Measurements from ENCODE around the gene FAM124B. TPM values are rescaled to one million over a fixed set of nuclear protein-coding genes. Genes with fewer than 3 reads are reported as not detected.

The FAM124B gene
- total RNA-seq, 1 experiment from 2014 or later = not detected

GRCh38 chr2:224347176-224348051 is 54.5 kb downstream of the FAM124B start:
- DNase-seq (ENCODE audit: low read depth) = no peak

- DNase-seq (ENCODE audit: low read depth) = no peak
Measured at GRCh38 chr2:224345492-224345891, 56.4 kb downstream of the FAM124B start.

DNA sequence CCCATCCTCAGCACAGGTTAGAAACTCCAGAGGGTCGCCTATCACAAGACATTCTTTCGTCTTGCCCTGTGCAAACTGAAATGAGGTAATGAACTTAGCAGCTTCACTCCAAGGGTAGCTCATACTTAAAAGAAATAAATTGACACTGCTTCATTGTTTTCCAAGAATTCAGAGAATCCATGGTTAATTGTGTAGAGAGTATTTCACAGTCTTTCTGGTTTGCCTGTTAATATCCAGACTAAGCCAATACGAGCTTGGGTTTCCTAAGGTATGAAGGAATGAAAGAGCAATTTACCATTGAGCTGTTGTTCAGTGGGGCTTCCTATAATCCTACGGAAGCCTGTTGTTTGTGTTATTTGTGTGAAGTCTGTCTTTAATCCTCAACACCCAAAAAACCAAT is 58.7 kb downstream of the FAM124B start:
- no peak for DNase-seq (ENCODE audit: low read depth)

DNA sequence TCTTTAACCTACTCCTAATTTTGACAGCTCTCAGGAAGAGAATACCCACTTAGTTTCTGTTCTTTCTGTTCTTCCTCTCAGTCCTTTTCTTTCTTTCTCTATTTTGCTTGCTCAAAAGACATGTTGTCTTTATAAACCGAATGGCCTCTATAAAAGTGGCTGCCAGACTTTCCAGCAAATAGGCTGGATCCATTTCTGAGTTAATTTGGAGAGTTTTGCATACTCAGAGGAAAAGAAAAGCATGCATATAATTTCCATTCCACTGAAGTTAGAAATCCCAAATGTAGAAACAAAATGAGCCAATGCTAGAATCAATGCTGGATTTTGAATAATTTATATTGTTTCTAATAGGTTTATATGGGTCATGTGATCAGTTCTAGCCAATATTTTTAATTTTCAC is 65.9 kb downstream of the FAM124B start:
- DNase-seq (ENCODE audit: low read depth) = no peak

DNA sequence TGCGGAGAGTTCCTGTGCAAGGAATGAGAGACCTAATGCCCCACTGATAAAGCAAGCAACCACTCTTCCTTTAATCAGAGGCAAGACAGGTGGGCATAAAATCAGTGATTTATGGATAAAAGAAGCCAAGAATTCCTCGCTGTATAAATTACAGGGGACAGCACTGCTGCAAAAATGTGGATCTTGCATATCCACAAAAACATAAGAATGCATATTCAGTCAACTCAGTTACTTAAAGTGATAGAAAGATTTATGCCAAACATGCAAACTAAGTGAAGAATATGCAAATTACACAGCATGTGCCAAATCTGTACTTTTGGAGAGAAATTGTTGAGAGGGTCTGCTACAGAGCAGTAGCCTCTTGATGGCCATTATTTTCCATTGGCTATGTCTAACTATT is 67.2 kb downstream of the FAM124B start:
- no peak for DNase-seq (ENCODE audit: low read depth)

DNA sequence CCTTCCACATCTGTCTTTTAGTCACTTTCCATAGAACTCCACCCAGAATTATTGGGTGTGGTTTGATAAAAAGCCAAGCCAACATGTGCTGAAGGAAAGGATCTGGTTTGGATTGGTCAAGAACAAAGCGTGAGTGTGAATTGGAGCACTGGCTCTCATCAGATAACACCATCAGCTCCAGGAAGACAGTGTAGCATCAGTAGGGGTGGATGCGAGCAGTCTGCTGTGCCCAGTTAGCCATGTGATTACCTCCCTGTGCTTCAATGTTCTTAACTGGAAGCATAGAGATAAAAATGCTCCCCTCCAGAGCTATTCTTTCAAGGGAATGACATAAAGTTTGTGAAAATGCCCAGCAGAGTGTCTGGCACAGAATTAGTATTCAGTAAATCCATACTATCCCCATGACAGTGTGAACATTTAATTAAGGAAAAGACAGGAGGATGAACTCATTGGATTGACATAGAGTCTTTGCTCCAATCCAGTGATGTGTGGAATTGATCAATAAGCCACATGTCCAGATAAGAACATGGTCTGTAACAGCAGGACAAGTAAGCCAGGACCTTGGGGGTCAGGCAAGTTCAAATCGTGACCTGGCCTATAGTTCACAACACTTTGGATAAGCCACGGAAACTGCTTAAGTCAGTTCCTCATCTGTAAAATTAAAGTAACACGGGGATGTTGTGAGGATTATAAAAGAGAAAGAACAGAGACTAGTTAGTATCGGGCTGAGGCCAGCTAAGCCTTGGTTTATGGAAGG is 68.0 kb downstream of the FAM124B start:
- DNase-seq (ENCODE audit: low read depth) = no peak

DNA sequence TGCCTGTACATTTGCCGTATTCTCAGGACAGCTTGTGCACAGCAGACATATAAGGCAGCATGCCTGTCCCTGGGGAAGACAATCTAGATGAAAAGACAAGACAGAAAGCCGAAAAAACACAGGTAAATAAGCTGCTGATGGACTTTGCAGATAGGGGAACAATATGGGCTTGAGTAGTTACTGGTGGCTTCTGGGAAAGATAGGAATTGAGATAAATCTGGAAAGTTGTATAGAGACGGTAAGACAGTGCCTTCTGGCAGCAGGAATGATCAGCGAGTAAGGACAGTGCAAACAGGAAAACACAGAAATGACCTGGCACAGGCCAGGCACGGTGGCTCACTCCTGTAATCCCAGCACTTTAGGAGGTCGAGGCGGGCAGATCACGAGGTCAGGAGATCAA is 70.2 kb downstream of the FAM124B start:
- no peak for DNase-seq (ENCODE audit: low read depth)

- DNase-seq (ENCODE audit: low read depth) = no peak
Measured at GRCh38 chr2:224328798-224329197, 73.1 kb downstream of the FAM124B start.

Other genes starting within 250 kb of the FAM124B start
- 67.6 and 77.2 TPM in 2 replicates for gene CUL3, start 183.3 kb upstream of the FAM124B start, total RNA-seq (2014; rRNA removed; shearing (Covaris generic))